ENCODE measurements around the gene USP21.

The USP21 gene

GRCh38 chr1:161193561-161194235 is 34.4 kb downstream of the USP21 start:
- no peak for DNase-seq (ENCODE audit: low read depth in 2 of 2)

GRCh38 chr1:161195171-161195570 is 35.9 kb downstream of the USP21 start:
- DNase-seq (ENCODE audit: low read depth in 2 of 2): no peak

DNA sequence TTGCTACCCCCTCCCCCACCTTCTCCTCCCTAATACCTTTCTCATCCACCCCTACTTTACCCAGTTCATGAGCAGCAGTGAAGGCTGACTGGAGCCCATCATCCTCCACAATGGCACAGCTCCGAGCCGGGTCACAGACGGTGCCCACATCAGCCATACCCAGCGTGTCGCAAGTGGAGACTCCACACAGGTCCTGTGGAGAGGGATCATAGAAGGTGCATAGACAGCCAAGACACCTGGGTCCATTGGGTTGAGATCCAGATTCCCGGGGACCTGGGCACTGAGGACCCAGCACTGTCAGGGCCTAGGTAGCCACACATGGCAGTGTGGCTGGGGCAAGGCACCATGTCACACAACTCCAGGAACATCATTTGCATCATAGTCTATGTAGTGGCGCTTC is 36.8 kb downstream of the USP21 start:
- no peak for DNase-seq (ENCODE audit: low read depth in 2 of 2)

DNA sequence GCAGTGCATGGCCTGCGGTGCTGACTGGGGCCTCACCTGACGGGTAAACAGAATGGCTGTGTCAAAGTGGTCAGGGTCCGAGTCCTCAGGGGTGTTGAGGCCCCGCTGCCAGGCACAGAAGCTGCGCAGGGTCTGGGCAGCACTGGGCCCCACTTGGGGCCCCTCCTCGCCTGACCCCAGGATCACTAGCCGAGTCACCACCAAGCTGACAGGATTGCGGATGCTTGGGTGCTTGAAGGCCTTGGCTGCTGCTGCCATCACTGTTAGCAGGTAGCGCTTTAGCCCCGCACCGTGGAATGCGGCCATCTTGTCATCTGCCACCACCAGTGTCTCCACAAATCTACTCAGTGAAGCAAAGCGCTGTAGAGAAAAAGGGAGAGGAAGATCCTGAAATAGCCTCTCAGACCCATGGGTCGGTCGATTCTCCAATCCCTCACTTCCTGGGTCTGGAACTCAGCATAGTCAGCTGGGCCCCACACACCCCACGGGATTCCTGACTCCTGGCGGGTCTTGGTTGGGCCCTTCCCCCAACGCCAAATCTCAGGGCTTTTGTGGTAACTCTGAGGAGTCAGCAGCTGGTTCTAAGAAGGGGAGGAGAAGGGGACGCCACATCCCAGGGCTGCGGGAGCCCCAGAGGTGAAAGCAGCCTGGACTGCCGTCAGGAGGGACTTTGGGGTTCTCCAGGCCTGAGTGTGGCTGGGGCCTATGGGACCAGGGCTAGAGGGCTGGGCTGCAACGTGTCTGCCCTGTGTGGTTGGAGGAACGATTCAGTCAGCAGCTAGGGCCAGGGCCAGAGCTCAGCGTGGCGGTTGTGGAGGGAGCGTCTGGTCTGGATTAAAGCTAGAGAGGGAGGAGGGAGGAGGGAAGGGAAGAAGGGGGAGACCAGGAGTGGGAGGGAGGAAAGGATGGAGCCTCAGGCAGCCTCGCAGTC is 37.5 kb downstream of the USP21 start:
- no peak for DNase-seq (ENCODE audit: low read depth in 2 of 2)

GRCh38 chr1:161197560-161198193 is 38.4 kb downstream of the USP21 start:
- DNase-seq (ENCODE audit: low read depth in 2 of 2): no peak

GRCh38 chr1:161198194-161198896 is 39.0 kb downstream of the USP21 start:
- DNase-seq (ENCODE audit: low read depth in 2 of 2): no peak

- no peak for DNase-seq (ENCODE audit: low read depth in 2 of 2)
These were observed 39.7 kb downstream of the USP21 start, which contains the start of gene ADAMTS4 for GRCh38 chr1:161198897-161199431. TSS of gene ADAMTS4 (minus strand) at chr1:161199054. CDS start at chr1:161198627, 427 bp downstream.

GRCh38 chr1:161199506-161200139 is 40.3 kb downstream of the USP21 start:
- DNase-seq (ENCODE audit: low read depth in 2 of 2): no peak

GRCh38 chr1:161200421-161200991 is 41.2 kb downstream of the USP21 start:
- no peak for DNase-seq (ENCODE audit: low read depth in 2 of 2)

DNA sequence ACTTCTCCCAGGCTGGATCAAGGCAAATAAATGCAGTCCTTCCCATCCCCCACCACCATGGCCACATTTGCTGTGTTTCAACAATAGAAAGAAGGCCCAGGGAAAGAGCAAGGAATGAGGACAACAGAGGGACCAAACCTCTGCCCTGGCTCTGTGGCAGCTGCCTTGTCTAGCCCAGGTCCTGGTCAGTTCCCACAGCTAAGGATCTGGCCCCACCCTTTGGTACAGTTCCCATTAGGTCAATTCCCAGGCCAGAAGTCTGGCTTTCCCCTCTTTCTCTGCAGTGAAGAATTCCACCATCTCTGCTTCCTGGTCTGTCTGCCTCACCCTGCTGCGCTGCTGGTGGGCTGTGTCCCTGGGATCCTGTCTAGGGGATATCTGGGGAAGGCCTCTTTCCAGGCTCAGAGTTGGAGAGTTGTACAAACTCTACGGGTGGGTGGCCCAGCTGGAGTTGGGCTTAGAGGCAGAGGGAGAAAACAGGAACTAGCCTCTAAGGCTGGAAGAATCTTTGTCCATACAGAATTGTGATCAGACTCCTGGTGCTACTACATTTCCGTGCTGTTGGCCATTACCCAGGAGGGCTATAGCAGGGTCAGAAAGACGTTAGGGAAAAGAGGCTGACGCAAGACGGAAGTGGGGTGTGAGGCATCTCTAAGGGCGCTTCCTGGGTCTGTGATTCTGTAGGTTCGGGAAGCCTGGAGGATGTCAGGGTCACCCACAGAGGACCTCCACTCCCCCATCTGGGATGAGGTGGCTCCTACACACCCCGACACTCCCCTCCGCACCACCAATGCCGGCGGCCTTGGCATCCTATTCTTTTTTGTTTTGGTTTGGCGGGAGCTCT is 41.9 kb downstream of the USP21 start:
- DNase-seq (ENCODE audit: low read depth in 2 of 2): no peak

- peak; percentile 82 to 90 for DNase-seq (ENCODE audit: low read depth in 2 of 2)
These were observed 42.8 kb downstream of the USP21 start, which contains the start of gene NDUFS2 for GRCh38 chr1:161201836-161202712. TSS of gene NDUFS2 (plus strand) at chr1:161202367. CDS start at chr1:161202386, 19 bp downstream.

DNA sequence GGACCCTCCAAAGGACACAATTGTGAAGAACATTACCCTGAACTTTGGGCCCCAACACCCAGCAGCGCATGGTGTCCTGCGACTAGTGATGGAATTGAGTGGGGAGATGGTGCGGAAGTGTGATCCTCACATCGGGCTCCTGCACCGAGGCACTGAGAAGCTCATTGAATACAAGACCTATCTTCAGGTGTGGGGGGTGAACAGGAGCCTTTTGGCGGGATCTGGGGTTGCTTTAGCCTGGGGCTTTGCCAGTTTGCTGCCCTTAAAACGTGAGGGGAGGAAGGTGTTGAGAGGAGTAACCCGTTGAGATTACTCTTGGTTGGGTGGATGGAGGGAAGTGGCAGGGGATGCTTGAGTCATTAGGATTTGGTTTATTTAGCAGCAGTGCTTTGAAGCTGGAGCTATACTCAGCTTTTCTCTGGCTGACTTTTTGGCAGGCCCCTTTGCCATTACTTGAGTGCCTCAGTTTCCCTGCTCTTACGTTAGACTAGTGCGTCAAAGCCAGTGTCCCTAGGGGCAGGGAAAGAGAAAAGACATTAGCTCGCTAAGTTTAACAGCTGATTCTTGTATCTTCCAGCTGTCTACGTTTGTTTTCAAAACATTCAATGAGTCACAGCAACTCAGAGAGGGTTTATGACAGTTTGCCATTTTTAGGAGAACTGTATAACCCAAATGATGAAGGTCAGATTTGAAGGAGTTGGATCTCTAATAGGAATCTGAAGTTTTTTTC is 47.3 kb downstream of the USP21 start:
- no peak for DNase-seq (ENCODE audit: low read depth in 2 of 2)

GRCh38 chr1:161207173-161207572 is 47.9 kb downstream of the USP21 start:
- no peak for DNase-seq (ENCODE audit: low read depth in 2 of 2)

DNA sequence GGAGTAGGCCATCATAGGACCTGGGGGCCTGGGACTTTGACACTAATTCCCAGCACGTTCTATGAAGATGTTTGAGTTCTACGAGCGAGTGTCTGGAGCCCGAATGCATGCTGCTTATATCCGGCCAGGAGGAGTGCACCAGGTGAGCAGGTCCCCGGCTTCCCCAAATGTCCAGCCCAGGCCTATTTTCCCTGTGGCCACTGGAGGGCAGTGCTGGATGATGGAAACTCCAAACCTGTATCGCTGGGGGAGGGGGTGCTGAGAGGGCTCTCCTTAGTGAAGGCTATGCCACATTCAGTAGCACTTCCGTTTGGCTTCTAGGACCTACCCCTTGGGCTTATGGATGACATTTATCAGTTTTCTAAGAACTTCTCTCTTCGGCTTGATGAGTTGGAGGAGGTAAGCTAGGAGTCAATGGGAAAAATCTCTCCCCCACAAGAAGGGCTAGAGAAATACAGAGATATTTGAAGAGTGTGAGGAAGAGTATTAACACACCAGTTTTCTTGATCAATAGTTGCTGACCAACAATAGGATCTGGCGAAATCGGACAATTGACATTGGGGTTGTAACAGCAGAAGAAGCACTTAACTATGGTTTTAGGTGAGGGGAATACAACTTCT is 50.6 kb downstream of the USP21 start:
- DNase-seq (ENCODE audit: low read depth in 2 of 2): peak; percentile 54 to 55

DNA sequence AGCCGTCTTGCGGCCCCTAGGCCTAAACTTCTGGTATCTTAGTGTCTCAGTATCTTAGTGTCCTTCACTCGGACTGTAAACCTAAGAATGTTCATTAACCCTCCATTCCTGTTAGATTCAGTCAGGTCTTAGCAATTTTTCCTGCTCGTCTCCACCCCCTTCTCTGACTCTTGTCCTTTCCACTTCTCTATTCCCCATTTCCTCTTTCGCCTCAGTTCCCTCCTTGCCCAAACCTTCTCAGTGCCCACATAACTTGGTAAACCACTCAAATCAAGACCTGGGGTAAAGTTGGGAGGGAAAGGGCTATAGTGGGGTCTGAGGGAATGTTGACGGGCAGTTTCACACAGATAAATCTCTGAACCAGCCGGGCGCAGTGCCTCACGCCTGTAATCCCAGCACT is 55.1 kb downstream of the USP21 start:
- DNase-seq (ENCODE audit: low read depth in 2 of 2): no peak

DNA sequence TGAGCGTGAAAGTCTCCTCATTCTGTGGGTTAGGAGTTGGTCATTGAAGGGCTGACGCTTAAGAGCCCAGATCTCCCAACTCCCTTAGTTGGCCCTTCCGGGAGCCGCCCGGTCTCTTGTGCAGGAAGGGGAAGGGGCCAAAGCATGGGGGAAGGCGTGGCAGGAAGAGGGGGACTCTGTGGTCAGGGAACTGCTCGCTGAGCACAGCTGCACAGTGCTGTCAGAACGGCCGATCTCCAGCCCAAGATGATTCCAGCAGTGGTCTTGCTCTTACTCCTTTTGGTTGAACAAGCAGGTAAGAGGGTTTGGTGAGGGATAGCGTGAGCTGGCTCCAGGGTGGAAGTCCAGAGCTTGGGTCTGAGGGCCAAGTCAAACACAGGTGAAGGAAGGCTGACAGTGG is 55.8 kb downstream of the USP21 start, which contains the start of gene FCER1G:
Gene FCER1G (plus strand): TSS at position 220 of the 400 bp plus-strand sequence. CDS start 27 bp downstream, at position 247.
- no peak for DNase-seq (ENCODE audit: low read depth in 2 of 2)
